ENCODE results near the gene PDZD4. TPM values are rescaled to one million over a fixed set of nuclear protein-coding genes. Genes with fewer than 3 reads are reported as not detected.
A peak's percentile ranks its signal among the peaks of the same experiment; 100 is the strongest.

The PDZD4 gene
- total and polyA plus RNA-seq, 9 of the 15 experiments (the other 6 are each of a cell fraction or from before 2014, with no cell fraction given), result 0.05 to 0.38 (median 0.07) TPM; not detected in 5

DNA sequence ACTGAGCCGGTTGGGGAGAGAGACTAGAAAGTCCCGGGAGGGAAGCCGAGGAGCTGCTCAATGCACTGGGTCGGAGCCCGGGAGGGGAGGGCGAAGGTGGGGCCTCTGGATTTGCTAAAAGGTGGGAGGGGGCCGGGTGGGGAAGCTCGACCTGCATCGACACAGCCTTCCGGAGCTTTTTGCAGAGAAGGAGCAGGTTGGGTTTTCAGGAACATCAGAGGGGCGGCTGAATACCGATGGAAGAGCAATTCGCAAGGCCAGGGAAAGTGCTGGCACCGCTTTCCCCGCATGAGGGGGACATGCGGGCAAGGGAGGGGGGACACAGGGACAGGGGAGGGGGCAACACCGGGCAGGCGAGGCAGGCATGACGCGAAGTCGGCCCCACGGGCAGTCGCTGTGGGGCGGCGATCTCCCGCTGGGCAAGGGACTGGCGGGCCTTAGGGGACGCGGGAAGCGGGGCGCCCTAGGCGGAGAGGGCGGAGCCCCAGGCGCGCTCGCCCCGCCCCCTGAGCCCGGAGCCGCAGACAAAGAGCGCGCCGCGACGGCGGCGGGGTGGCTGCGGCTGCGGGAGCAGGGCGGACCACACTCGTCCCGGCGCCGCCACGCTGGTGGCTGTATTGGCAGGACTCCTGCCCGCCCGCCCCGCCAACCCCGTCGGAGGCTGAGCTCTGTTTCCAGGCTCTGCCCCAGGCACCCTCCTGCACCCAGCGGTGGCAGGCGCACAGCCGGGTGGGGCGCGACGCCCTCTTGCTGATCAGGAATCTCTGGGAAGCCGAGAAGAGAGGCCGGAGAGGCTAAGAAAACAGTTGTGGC is 11.6 kb downstream of the PDZD4 start (continued):
- TF ChIP-seq, protein P1, sequence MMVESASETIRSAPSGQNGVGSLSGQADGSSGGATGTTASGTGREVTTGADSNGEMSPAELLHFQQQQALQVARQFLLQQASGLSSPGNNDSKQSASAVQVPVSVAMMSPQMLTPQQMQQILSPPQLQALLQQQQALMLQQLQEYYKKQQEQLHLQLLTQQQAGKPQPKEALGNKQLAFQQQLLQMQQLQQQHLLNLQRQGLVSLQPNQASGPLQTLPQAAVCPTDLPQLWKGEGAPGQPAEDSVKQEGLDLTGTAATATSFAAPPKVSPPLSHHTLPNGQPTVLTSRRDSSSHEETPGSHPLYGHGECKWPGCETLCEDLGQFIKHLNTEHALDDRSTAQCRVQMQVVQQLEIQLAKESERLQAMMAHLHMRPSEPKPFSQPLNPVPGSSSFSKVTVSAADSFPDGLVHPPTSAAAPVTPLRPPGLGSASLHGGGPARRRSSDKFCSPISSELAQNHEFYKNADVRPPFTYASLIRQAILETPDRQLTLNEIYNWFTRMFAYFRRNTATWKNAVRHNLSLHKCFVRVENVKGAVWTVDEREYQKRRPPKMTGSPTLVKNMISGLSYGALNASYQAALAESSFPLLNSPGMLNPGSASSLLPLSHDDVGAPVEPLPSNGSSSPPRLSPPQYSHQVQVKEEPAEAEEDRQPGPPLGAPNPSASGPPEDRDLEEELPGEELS (CRISPR knock-in tag; IDR thresholded peaks at IDR 0.05; ENCODE audit: borderline replicate concordance), result no peak
- TF ChIP-seq ZC3H8 (IDR thresholded peaks at IDR 0.05), result no peak
- TF ChIP-seq ESRRB (CRISPR knock-in tag; IDR thresholded peaks at IDR 0.05; ENCODE audit: borderline replicate concordance), result no peak
- TF ChIP-seq L3MBTL2 (IDR thresholded peaks at IDR 0.05), result peak; percentile 77
- peak; percentile 83 for TF ChIP-seq POLR2G (IDR thresholded peaks at IDR 0.05; ENCODE audit: low read depth, low read length)
- TF ChIP-seq SRF (CRISPR knock-in tag; IDR thresholded peaks at IDR 0.05), result no peak
- peak; percentile 69 for TF ChIP-seq RBFOX2 (IDR thresholded peaks at IDR 0.05; ENCODE audit: low read depth, low read length)
- 0 out of 2 replicates have a peak, but pooled peaks have one; percentile 39 for TF ChIP-seq POLR2A (conservative IDR thresholded peaks at IDR 0.05)
- peak; percentile 36 for TF ChIP-seq TBP (optimal IDR thresholded peaks at IDR 0.05; ENCODE audit: low read depth, low read length)
- no peak for TF ChIP-seq NFE2L1 (tag; IDR thresholded peaks at IDR 0.05; ENCODE audit: borderline replicate concordance, low read depth)
- TF ChIP-seq MTA3 (IDR thresholded peaks at IDR 0.05; ENCODE audit: borderline replicate concordance), result 0 out of 2 replicates have a peak, but pooled peaks have one; percentile 21
- TF ChIP-seq TAF9B (IDR thresholded peaks at IDR 0.05; ENCODE audit: partially characterized antibody), result no peak
- no peak for TF ChIP-seq MYBL2 (IDR thresholded peaks at IDR 0.05; ENCODE audit: low read depth)
- no peak for TF ChIP-seq MYBL2 (CRISPR knock-in tag; IDR thresholded peaks at IDR 0.05; ENCODE audit: borderline replicate concordance)
- TF ChIP-seq, protein P2, sequence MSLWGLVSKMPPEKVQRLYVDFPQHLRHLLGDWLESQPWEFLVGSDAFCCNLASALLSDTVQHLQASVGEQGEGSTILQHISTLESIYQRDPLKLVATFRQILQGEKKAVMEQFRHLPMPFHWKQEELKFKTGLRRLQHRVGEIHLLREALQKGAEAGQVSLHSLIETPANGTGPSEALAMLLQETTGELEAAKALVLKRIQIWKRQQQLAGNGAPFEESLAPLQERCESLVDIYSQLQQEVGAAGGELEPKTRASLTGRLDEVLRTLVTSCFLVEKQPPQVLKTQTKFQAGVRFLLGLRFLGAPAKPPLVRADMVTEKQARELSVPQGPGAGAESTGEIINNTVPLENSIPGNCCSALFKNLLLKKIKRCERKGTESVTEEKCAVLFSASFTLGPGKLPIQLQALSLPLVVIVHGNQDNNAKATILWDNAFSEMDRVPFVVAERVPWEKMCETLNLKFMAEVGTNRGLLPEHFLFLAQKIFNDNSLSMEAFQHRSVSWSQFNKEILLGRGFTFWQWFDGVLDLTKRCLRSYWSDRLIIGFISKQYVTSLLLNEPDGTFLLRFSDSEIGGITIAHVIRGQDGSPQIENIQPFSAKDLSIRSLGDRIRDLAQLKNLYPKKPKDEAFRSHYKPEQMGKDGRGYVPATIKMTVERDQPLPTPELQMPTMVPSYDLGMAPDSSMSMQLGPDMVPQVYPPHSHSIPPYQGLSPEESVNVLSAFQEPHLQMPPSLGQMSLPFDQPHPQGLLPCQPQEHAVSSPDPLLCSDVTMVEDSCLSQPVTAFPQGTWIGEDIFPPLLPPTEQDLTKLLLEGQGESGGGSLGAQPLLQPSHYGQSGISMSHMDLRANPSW (CRISPR knock-in tag; IDR thresholded peaks at IDR 0.05), result no peak
- TF ChIP-seq, protein P3, sequence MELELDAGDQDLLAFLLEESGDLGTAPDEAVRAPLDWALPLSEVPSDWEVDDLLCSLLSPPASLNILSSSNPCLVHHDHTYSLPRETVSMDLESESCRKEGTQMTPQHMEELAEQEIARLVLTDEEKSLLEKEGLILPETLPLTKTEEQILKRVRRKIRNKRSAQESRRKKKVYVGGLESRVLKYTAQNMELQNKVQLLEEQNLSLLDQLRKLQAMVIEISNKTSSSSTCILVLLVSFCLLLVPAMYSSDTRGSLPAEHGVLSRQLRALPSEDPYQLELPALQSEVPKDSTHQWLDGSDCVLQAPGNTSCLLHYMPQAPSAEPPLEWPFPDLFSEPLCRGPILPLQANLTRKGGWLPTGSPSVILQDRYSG (tag; conservative IDR thresholded peaks at IDR 0.05; ENCODE audit: low read depth), result no peak
- TF ChIP-seq RNF2 (IDR thresholded peaks at IDR 0.05), result no peak
- peak in 2 of 3 experiments; percentile 47 to 50 for TF ChIP-seq YY1 (IDR thresholded peaks at IDR 0.05; ENCODE audit: borderline replicate concordance in 1 of 3, control insufficient read depth in 1 of 3, extremely low read depth in 1 of 3, insufficient read depth in 3 of 3, insufficient read length in 1 of 3, insufficient replicate concordance in 2 of 3, low read depth in 1 of 3, low read length in 2 of 3)
- TF ChIP-seq ESRRA (IDR thresholded peaks at IDR 0.05; ENCODE audit: borderline replicate concordance, low read depth), result no peak
- peak; percentile 60 for TF ChIP-seq ZFX (CRISPR knock-in tag; IDR thresholded peaks at IDR 0.05)

Measured in K562 (cell line).